GM10266 (cell line): ENCODE results near the gene RAI14.

Experiments used
- DNase-seq: peaks from one replicate; pipeline ENCODE4 v3.0.0; 2012; ENCODE audit errors: extremely low spot score
- CTCF ChIP-seq: IDR thresholded peaks from 2 replicates; pipeline ENCODE4 v1.5.1; 2012; ENCODE audit warnings: mild to moderate bottlenecking, low read depth; ENCODE audit not compliant: control insufficient read depth, insufficient read depth; ENCODE audit errors: missing control alignments

The RAI14 gene

GRCh38 chr5:34656700-34657273, 659 bp downstream of the RAI14 start:
- DNase-seq = peak; percentile 49
- no peak for TF ChIP-seq CTCF

- TF ChIP-seq CTCF = no peak
- no peak for DNase-seq
Observed at GRCh38 chr5:34657274-34657921, 1.3 kb downstream of the RAI14 start.

- no peak for TF ChIP-seq CTCF
- DNase-seq = peak; percentile 25
Observed at GRCh38 chr5:34657988-34658387, 1.9 kb downstream of the RAI14 start.

- no peak for DNase-seq
- TF ChIP-seq CTCF = no peak
Observed at GRCh38 chr5:34659168-34659567, 3.0 kb downstream of the RAI14 start.

GRCh38 chr5:34660444-34660843, 4.3 kb downstream of the RAI14 start:
- TF ChIP-seq CTCF = no peak
- no peak for DNase-seq

GRCh38 chr5:34663771-34664496, 7.8 kb downstream of the RAI14 start:
- TF ChIP-seq CTCF = no peak
- no peak for DNase-seq

GRCh38 chr5:34666392-34667080, 10.4 kb downstream of the RAI14 start:
- TF ChIP-seq CTCF = no peak
- DNase-seq = no peak
